Panc1 (cell line): ENCODE measurements around the gene CACNA2D3. TPM values are rescaled to one million over a fixed set of nuclear protein-coding genes. Genes with fewer than 3 reads are reported as not detected.

ENCODE experiments used
- ATAC-seq: fragments of 200-7000 bp; cut with Tn5 transposase; 2 replicates; pipeline ENCODE4 v1.9.1; 2020; ENCODE audit warnings: mild to moderate bottlenecking, moderate library complexity
- BruUV-seq: library from RNA; stranded (reverse); fragments of 400-500 nt; replicated peaks from 2 replicates; lab custom pipeline; 2021; lab: Mats Ljungman, UMichigan
- CTCF ChIA-PET: fragments of 300-600 bp; sonication (Branson Sonifier 250); formaldehyde crosslinking; loops from one replicate; lab custom pipeline; 2022; ENCODE audit warnings: antibody characterized with exemption; lab: Charles Lee
- POLR2A ChIA-PET: fragments of 300-600 bp; sonication (Branson Sonifier 250); formaldehyde crosslinking; loops from one replicate; lab custom pipeline; 2022; ENCODE audit warnings: antibody characterized with exemption; lab: Charles Lee
- DNase-seq: peaks from one replicate; pipeline ENCODE4 v3.0.0-alpha.2; 2010; ENCODE audit warnings: low read depth, low spot score
- H3K27ac ChIP-seq: 2 replicates; pipeline ENCODE4 v1.5.1; 2011; ENCODE audit warnings: mild to moderate bottlenecking, low read length, inconsistent platforms
- H3K27me3 ChIP-seq: fragments of 200-500 bp; sonication (Bioruptor generic); 2 replicates; pipeline ENCODE4 v1.6.0; 2014; ENCODE audit warnings: low read length, inconsistent platforms; ENCODE audit not compliant: control insufficient read depth, insufficient read depth
- H3K36me3 ChIP-seq: fragments of 200-500 bp; sonication (Bioruptor generic); 2 replicates; pipeline ENCODE4 v1.5.1; 2014; ENCODE audit warnings: inconsistent platforms, mild to moderate bottlenecking, low read length, moderate library complexity; ENCODE audit not compliant: control insufficient read depth, insufficient read depth
- H3K4me1 ChIP-seq: 2 replicates; pipeline ENCODE4 v1.5.1; 2011; ENCODE audit warnings: inconsistent platforms, mild to moderate bottlenecking, low read length, moderate library complexity; ENCODE audit not compliant: control insufficient read depth, insufficient read depth
- H3K4me3 ChIP-seq, 2 experiments: 2 replicates each; pipeline ENCODE4 v1.5.1; 2011 to 2012; ENCODE audit warnings: low read depth in 2 of 2, low read length in 2 of 2, mild to moderate bottlenecking in 2 of 2, inconsistent platforms in 1 of 2, moderate library complexity in 1 of 2
- H3K9me3 ChIP-seq: fragments of 200-500 bp; sonication (Bioruptor generic); 2 replicates; pipeline ENCODE4 v1.5.1; 2014; ENCODE audit warnings: low read depth, mild to moderate bottlenecking, inconsistent platforms, low read length, moderate library complexity; ENCODE audit not compliant: control insufficient read depth, insufficient read depth
- POLR2AphosphoS5 ChIP-seq: IDR thresholded peaks from 2 replicates; pipeline ENCODE4 v1.6.1; 2012; ENCODE audit warnings: mild to moderate bottlenecking, low read depth, low read length, moderate library complexity
- REST ChIP-seq, 2 experiments: IDR thresholded peaks; 2 replicates each; pipeline ENCODE4 v1.6.1; 2011 to 2012; ENCODE audit warnings: low read depth in 2 of 2, control low read depth in 1 of 2, low read length in 1 of 2, mild to moderate bottlenecking in 1 of 2, moderate library complexity in 1 of 2; ENCODE audit not compliant: insufficient read depth in 1 of 2
- SIN3A ChIP-seq: IDR thresholded peaks from 2 replicates; pipeline ENCODE4 v1.6.1; 2012; ENCODE audit warnings: low read depth, mild to moderate bottlenecking, low read length, moderate library complexity, borderline replicate concordance; ENCODE audit not compliant: insufficient read depth
- TCF7L2 ChIP-seq: IDR thresholded peaks from 2 replicates; pipeline ENCODE4 v1.6.1; 2011; ENCODE audit warnings: mild to moderate bottlenecking, low read depth, low read length, inconsistent platforms
- in situ Hi-C: cut with HindIII; loops from 2 replicates; pipeline ENCODE4 v1.10.0; 2016; ENCODE audit warnings: low sequenced_read_pairs, low pct_unique_long_range_greater_than_20kb
- intact Hi-C: fragments of 100-400 bp; cut with micrococcal nuclease; formaldehyde crosslinking; loops from one replicate; pipeline ENCODE4 v1.10.0; 2022; ENCODE audit not compliant: unreplicated experiment
- total RNA-seq: library from RNA; stranded (reverse); gene quantifications from one replicate; pipeline ENCODE4 v1.2.1, GENCODE V29; 2021; ENCODE audit not compliant: unreplicated experiment
- TF ChIP-seq, protein P1 (sequence below): fragments of 450-650 bp; IDR thresholded peaks from 2 replicates; pipeline ENCODE4 v1.5.1; 2017; ENCODE audit warnings: mild to moderate bottlenecking

CACNA2D3 gene
- total RNA-seq, 1 experiment from 2014 or later = 0.41 TPM

DNA sequence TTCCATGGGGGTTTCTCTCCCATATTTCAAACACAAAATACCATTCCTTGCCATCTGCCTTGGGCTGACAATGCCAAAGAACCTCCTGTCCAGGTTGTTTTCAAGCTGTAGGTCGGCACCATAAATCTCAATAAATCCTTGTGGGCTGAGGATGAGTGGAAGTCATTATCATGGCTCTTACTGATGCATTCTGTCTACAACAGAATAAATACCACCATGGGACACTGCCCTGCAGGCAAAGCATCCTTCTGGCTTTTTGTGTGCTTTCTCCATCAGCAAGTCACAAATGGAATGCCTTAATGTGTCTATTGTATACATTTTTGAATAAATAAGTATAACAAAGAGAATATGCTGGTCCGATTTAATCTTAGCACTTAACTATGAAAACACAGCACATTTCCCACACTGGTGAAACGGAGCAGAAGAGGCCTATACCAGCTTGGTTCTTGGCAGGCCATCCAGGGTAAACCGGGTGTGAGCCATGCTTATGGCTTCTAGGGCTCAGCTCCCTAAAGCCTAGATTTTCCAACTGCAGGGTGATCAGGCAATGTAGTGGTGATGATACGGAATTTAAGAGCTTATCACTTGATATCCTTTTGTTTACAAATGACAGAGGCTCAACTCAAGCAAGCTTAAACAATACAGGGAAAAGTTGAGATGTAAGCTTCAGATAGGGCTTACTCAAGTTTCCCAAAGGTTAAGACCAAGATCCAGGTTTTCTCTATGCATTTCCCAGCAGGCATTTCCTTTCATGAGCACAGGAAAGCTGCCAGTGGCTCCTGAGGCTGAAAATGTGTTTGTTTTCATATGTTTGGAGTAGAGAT, 938.8 kb downstream of the CACNA2D3 start:
- H3K9me3 ChIP-seq = no peaks in the 10 kb centered on the region
- no peak for TF ChIP-seq SIN3A
- no peak for TF ChIP-seq POLR2AphosphoS5
- TF ChIP-seq REST (IDR thresholded peaks at IDR 0.05; ENCODE audit: insufficient read depth in 1 of 2, low read depth in 2 of 2, low read length in 1 of 2) = no peak
- H3K4me3 ChIP-seq = no peak overlapping the region
- CTCF ChIA-PET = no interaction called here
- intact Hi-C loops (no loop called here), in situ Hi-C loops (no loop called here)
- H3K4me1 ChIP-seq = no peaks in the 10 kb centered on the region
- BruUV-seq = no TSS peak
- no peak for ATAC-seq
- no peak overlapping the region for H3K27ac ChIP-seq
- no peaks in the 10 kb centered on the region for H3K27me3 ChIP-seq
- no peak for DNase-seq
- H3K36me3 ChIP-seq = no peaks in the 10 kb centered on the region
- POLR2A ChIA-PET = no interaction called here

DNA sequence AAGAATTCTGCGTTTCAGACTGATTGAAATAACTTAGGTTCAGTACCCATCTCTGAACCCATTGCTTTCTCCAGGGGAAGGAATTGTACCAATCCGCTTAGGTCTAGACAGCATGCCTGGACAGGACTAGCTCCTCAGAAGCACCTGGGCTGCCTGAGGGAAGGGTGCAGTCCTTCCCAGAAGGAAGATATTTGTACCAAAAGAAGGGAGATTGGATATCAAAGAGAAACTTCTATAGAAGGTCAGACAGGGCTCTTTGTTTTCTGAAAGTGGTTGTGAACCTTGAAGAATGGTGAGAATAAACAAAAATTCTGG, 939.3 kb downstream of the CACNA2D3 start:
- H3K4me1 ChIP-seq = no peaks in the 10 kb centered on the region
- H3K4me3 ChIP-seq = no peak overlapping the region
- ChIA-PET POLR2A (no interaction called here), CTCF (no interaction called here)
- H3K36me3 ChIP-seq = no peaks in the 10 kb centered on the region
- no peak overlapping the region for H3K27ac ChIP-seq
- in situ Hi-C loops = no loop called here
- TF ChIP-seq REST (IDR thresholded peaks at IDR 0.05; ENCODE audit: insufficient read depth in 1 of 2, low read depth in 2 of 2, low read length in 1 of 2) (no peak), TCF7L2 (no peak), POLR2AphosphoS5 (no peak), SIN3A (no peak)
- TF ChIP-seq, protein P1, sequence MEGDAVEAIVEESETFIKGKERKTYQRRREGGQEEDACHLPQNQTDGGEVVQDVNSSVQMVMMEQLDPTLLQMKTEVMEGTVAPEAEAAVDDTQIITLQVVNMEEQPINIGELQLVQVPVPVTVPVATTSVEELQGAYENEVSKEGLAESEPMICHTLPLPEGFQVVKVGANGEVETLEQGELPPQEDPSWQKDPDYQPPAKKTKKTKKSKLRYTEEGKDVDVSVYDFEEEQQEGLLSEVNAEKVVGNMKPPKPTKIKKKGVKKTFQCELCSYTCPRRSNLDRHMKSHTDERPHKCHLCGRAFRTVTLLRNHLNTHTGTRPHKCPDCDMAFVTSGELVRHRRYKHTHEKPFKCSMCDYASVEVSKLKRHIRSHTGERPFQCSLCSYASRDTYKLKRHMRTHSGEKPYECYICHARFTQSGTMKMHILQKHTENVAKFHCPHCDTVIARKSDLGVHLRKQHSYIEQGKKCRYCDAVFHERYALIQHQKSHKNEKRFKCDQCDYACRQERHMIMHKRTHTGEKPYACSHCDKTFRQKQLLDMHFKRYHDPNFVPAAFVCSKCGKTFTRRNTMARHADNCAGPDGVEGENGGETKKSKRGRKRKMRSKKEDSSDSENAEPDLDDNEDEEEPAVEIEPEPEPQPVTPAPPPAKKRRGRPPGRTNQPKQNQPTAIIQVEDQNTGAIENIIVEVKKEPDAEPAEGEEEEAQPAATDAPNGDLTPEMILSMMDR = no peak
- no peaks in the 10 kb centered on the region for H3K27me3 ChIP-seq
- DNase-seq (no peak), ATAC-seq (no peak)
- no TSS peak for BruUV-seq
- intact Hi-C loops = no loop called here
- no peaks in the 10 kb centered on the region for H3K9me3 ChIP-seq
